CD4-positive, alpha-beta T cell treated with Interleukin-4 for 1 hour (primary cell): ENCODE measurements around the gene ZBTB20.

ENCODE experiments used
- DNase-seq, 2 donors: peaks; one replicate each; pipeline ENCODE4 v3.0.0-alpha.2; 2020 to 2022

ZBTB20 gene

DNA sequence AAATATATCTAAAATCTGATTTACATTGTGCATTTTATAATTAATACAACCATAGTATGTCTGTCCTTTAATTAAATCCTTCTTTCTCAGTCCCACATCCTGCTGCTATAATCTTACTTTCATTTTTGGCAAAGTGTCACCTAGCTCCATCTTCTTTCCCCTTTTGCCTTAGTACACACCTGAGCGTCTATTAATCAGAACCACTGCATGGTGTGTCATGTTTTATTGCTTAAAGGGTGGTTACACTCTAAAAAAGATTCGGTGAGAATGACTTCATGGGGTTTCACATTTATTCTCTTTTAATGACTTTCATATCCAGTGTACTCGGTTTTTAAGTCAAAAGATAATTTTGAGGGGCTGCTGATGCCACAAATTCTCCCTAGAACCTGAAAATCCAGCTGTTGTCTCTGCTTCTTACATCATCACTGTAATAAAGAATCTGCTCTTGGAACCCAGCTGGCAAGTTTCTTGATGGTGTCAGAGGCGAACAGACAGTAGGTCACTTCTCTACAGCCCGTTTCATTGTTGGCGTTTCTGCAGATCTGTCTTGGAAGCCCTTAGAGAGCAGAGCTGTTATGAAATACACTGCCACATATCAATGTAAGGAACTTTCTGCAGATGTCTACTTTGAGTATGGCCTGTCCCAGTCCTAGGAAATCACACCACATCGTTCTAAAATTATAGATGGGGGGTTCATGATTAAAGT, 753.6 kb downstream of the ZBTB20 start:
- DNase-seq: no peak

DNA sequence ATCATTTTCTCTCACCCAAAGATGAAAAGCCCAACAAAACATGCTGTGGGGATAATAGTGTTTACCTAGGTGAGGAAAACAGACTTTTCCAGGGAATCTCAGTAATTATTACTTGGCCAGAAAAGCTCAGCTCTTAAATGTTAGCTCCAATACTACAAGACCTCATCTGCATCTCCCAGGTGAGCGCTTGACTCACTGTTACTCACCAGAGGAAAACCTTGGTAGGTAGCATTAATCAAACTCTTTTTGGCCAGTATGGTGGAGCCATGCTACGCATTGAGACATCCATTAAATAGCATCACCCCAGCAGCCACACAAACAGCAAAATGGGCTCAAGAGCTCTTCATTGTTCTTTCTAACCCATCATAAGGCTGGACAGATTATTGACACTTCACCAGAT, 754.3 kb downstream of the ZBTB20 start:
- DNase-seq: no peak

GRCh38 chr3:114389156-114389555, 757.9 kb downstream of the ZBTB20 start:
- peak; percentile 19 to 42 for DNase-seq

GRCh38 chr3:114384558-114384903, 762.6 kb downstream of the ZBTB20 start:
- no peak for DNase-seq

GRCh38 chr3:114383875-114384557, 763.1 kb downstream of the ZBTB20 start:
- DNase-seq: peak; percentile 70 to 72

DNA sequence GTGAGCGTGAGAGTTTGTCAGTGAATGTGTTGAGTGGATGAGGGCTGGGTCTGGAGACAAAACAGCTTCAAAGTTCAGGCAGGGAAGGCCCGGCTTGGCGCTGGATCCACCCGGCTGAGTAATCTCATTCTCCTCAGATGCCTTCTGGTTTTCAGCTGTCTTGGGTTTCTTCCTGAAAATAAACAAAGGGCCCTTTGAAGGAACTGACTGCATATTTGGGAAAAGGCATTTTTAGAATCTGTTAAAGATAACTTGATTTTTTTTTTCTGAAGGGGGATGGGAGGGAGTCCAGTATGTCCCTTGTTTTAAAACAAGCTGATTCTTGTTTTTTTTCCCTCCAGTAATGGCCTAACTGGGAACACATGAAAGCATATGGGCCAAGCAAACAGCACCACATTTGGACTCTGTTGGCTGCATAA, 766.8 kb downstream of the ZBTB20 start:
- no peak for DNase-seq

DNA sequence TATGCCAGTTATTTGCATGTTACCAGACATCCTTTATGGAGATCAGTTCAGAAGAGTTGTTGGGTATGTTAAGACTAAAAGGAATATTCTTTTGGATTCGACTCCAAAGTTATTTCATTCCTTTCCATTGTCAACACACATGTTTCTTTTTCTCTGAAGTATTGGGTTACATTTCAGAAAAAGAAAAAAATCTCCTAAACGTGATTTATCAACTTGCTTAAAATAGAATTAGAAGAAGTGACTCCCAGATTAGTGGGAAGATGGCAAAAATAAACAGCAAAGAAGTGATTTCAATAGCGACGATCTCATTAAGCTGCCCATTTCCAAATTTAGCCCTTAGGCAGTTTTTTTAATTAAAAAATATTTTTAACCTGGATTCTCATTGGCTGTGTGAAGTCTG, 767.8 kb downstream of the ZBTB20 start:
- no peak for DNase-seq

DNA sequence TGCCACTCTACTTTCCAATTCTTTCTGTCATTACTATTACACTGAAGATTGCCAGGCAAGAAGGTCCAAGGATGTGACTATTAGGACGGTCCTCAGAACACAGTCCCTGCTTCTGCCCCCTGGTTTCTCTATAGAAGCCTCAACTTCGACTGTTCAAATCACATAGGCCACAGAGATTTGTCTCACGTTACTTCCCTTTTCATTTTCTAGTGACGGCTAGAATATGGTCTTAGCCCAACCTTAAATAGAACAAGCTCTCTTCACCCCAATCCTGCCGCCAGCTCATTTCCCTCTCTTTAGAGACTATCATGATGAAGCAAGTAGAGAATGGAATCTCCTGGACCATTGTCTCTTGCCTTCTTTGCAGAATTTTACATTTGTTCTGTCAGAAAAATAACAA, 768.3 kb downstream of the ZBTB20 start:
- DNase-seq: no peak

DNA sequence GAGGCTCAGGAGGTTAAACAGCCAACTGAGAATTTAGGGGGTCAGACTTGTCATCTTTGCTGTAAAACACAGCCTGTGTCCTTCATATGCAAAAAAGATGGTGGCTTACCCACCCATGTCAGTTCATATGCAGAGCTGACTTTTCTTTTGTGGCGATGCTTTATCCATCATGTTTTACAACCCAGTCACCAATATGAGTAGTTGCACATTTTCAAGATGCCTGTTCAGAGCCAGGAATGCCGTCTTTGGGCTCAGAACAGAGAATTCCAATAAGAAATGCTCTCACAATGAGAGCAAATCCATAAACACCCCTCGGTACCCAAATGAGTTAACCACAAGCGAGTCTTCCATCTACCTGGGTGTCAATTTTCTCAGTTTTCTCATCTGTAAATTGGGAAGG, 769.7 kb downstream of the ZBTB20 start:
- DNase-seq: no peak

- DNase-seq: no peak
These were observed 770.4 kb downstream of the ZBTB20 start for GRCh38 chr3:114376516-114377185.

DNA sequence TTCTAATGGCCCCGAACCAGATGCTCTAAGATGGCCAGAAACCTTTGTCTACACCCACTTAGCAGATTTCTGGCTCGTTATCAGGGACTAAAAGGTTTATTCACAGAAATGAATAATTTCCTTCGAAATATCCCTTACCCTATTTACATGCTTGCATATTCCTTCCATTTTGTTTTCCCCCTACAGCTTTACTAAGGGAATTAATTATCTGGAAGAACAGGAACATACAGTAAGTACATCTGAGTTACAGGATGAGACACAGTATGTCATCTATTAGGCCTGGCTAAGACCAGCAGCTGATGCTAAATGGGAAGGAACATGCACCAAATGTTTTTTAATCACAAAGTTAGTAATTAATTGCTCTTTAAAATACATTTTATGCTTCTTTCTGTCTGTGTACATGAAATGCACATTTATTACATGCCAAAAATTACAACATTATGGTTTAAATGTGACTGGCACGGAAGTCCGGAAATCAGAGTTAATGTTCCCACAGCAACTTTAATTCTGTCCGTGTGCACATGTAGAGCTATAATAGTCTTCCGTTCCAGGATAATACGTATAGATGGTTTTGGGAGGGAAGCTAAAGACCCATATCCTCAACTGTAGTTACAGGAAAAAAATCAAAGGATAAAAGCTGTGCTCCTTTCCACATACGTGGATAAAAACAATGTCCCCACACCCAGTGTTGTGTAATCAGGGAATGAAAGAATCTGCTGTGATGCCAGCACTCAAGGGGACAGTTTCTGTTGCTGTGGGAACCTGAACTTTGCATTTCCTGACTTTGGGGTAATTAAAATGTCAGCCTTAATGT, 771.3 kb downstream of the ZBTB20 start:
- DNase-seq: no peak

DNA sequence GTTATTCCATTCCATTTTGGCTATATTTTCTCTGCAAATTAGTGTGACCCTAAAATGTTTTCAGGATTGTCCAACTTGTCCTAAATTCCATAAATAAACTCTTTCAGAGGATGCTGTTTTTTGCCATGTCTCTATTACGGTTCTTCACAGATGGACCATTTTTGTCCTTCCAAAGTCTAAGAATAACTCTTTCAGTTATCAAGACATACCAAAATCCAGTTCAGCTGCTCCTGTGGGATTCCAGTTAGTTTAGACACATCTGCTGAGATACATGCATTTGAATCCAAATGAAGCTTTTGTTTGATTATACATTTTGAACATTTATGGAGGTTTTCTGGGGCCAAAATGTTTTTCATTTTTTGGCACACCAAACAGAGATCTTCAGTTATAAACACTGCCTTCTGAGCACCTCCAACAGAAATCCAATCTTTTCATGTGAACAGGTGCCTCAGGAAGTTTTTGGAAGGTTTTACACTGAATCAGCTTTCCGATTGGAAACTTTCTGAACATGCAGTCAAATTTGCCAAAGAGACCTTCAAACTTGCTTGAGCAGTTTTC, 772.6 kb downstream of the ZBTB20 start:
- DNase-seq: no peak

- no peak for DNase-seq
These were observed 776.4 kb downstream of the ZBTB20 start for GRCh38 chr3:114370537-114371174.

GRCh38 chr3:114365909-114366308, 781.2 kb downstream of the ZBTB20 start:
- no peak for DNase-seq

- DNase-seq: no peak
These were observed 782.1 kb downstream of the ZBTB20 start for GRCh38 chr3:114364806-114365654.

GRCh38 chr3:114363554-114364202, 783.4 kb downstream of the ZBTB20 start:
- DNase-seq: no peak

DNA sequence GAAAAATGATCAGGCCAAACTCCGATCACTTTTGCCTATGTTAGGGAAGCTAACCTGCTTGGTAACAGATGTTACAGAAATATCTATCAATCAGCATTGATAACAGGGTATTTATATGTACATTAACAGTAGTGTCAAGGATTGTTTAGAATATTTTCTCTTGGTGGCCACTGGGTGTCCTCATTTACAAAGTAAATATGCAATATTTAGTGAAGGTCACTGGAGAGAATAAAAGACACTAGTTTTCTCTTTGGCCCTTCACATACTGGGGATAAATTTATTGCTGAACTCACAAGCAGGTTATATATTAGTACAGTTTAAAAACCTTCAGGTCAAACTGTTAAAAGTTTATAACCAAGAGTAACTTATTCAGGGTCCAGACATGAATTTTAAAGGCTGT, 784.3 kb downstream of the ZBTB20 start:
- peak in 1 of 2 donors; percentile 28 for DNase-seq

- no peak for DNase-seq
These were observed 785.7 kb downstream of the ZBTB20 start for GRCh38 chr3:114361391-114361790.

GRCh38 chr3:114356525-114356924, 790.6 kb downstream of the ZBTB20 start:
- no peak for DNase-seq

- no peak for DNase-seq
These were observed 791.0 kb downstream of the ZBTB20 start for GRCh38 chr3:114356066-114356465.

- DNase-seq: no peak
These were observed 791.4 kb downstream of the ZBTB20 start for GRCh38 chr3:114355653-114356052.
